Measurements from ENCODE around the gene MCM9.
A peak's percentile ranks its signal among the peaks of the same experiment; 100 is the strongest.
"Not testable (repeated sequence)": the region's sequence is repeated elsewhere in the genome, so short reads cannot be mapped to it uniquely, and the experiment has no call there.

Gene MCM9

GRCh38 chr6:118892355-118892991 lies 42.5 kb downstream of the MCM9 start:
- DNase-seq, result peak; percentile 34

- peak; percentile 17 for DNase-seq
These were observed 43.8 kb downstream of the MCM9 start for GRCh38 chr6:118890997-118891790.

GRCh38 chr6:118889163-118889562 lies 45.8 kb downstream of the MCM9 start:
- DNase-seq, result no peak

GRCh38 chr6:118886641-118887040 lies 48.3 kb downstream of the MCM9 start:
- DNase-seq, result no peak

- DNase-seq, result no peak
These were observed 52.5 kb downstream of the MCM9 start for GRCh38 chr6:118882314-118882905.

GRCh38 chr6:118881440-118882313 lies 53.3 kb downstream of the MCM9 start:
- DNase-seq, result no peak

- DNase-seq, result no peak
These were observed 57.2 kb downstream of the MCM9 start for GRCh38 chr6:118877806-118878205.

- no peak for DNase-seq
These were observed 58.1 kb downstream of the MCM9 start for GRCh38 chr6:118876814-118877213.

GRCh38 chr6:118876198-118876597 lies 58.8 kb downstream of the MCM9 start:
- DNase-seq, result no peak

- DNase-seq, result no peak
These were observed 59.3 kb downstream of the MCM9 start for GRCh38 chr6:118875672-118876071.

GRCh38 chr6:118873239-118873638 lies 61.7 kb downstream of the MCM9 start:
- DNase-seq, result no peak

GRCh38 chr6:118872726-118873125 lies 62.2 kb downstream of the MCM9 start:
- DNase-seq, result no peak

- no peak for DNase-seq
These were observed 62.6 kb downstream of the MCM9 start for GRCh38 chr6:118872318-118872717.

- no peak for DNase-seq
These were observed 63.6 kb downstream of the MCM9 start for GRCh38 chr6:118871331-118871730.

- DNase-seq, result peak; percentile 12
These were observed 64.9 kb downstream of the MCM9 start for GRCh38 chr6:118869894-118870589.

GRCh38 chr6:118869350-118869749 lies 65.6 kb downstream of the MCM9 start:
- DNase-seq, result no peak

GRCh38 chr6:118868901-118869300 lies 66.1 kb downstream of the MCM9 start:
- DNase-seq, result not testable (repeated sequence)

GRCh38 chr6:118867181-118867580 lies 67.8 kb downstream of the MCM9 start:
- DNase-seq, result no peak

- peak; percentile 44 for DNase-seq
These were observed 69.9 kb downstream of the MCM9 start for GRCh38 chr6:118865100-118865391.

GRCh38 chr6:118864341-118865099 lies 70.4 kb downstream of the MCM9 start:
- peak; percentile 44 for DNase-seq

- DNase-seq, result no peak
These were observed 72.5 kb downstream of the MCM9 start for GRCh38 chr6:118862443-118862842.

- no peak for DNase-seq
These were observed 74.1 kb downstream of the MCM9 start for GRCh38 chr6:118860880-118861279.
